Measurements from ENCODE around the gene TNP2. TPM values are rescaled to one million over a fixed set of nuclear protein-coding genes. Genes with fewer than 3 reads are reported as not detected.

Gene TNP2
- total and polyA plus RNA-seq, 8 donors = not detected

- no peak for DNase-seq
- Histone ChIP-seq H3K4me3 (no peak overlapping the region), H3K27ac (no peak overlapping the region), H3K27me3 (peaks cover 0 to 4% (median 0%) of the 10 kb centered on the region in 3 donors), H3K4me1 (peaks cover 0 to 23% (median 14%) of the 10 kb centered on the region in 4 donors), H3K9me3 (no peaks in the 10 kb centered on the region), H3K36me3 (no peaks in the 10 kb centered on the region)
- intact Hi-C loops (cut with DNase I; ENCODE audit: low total_unique reads) = no loop called here
- 93 to 95% (median 94%) methylated on average over 8 of the region's 8 CpGs for WGBS, 5 donors
- TF ChIP-seq POLR2AphosphoS5 (IDR thresholded peaks at IDR 0.05) = no peak
- no peak for TF ChIP-seq EP300 (IDR thresholded peaks at IDR 0.05)
- TF ChIP-seq CTCF (IDR thresholded peaks at IDR 0.05) = no peak
- TF ChIP-seq POLR2A (IDR thresholded peaks at IDR 0.05) = no peak
These were observed 45.3 kb upstream of the TNP2 start for GRCh38 chr16:11314309-11314894.

GRCh38 chr16:11313493-11314308 is 44.6 kb upstream of the TNP2 start:
- Histone ChIP-seq H3K36me3 (no peaks in the 10 kb centered on the region), H3K27me3 (peaks cover 0 to 4% (median 0%) of the 10 kb centered on the region in 3 donors), H3K4me3 (no peak overlapping the region), H3K27ac (no peak overlapping the region), H3K4me1 (peaks cover 0 to 23% (median 14%) of the 10 kb centered on the region in 4 donors), H3K9me3 (no peaks in the 10 kb centered on the region)
- WGBS, 5 donors = 93 to 97% (median 95%) methylated on average over 8 to 9 of the region's 9 CpGs
- TF ChIP-seq EP300 (IDR thresholded peaks at IDR 0.05) = no peak
- no peak for TF ChIP-seq CTCF (IDR thresholded peaks at IDR 0.05)
- no peak for TF ChIP-seq POLR2A (IDR thresholded peaks at IDR 0.05)
- TF ChIP-seq POLR2AphosphoS5 (IDR thresholded peaks at IDR 0.05) = no peak
- intact Hi-C loops (cut with DNase I; ENCODE audit: low total_unique reads) = no loop called here
- no peak for DNase-seq

GRCh38 chr16:11312718-11313492 is 43.8 kb upstream of the TNP2 start:
- TF ChIP-seq EP300 (IDR thresholded peaks at IDR 0.05) = no peak
- 51 to 70% (median 58%) methylated on average over 7 to 8 of the region's 8 CpGs for WGBS, 5 donors
- peaks cover 0 to 4% (median 0%) of the 10 kb centered on the region in 3 donors for H3K27me3 ChIP-seq
- peaks cover 0 to 23% (median 14%) of the 10 kb centered on the region in 4 donors for H3K4me1 ChIP-seq
- no peaks in the 10 kb centered on the region for H3K9me3 ChIP-seq
- H3K4me3 ChIP-seq = no peak overlapping the region
- H3K36me3 ChIP-seq = no peaks in the 10 kb centered on the region
- DNase-seq = peak; percentile 59 to 75
- intact Hi-C loops (cut with DNase I; ENCODE audit: low total_unique reads) = no loop called here
- no peak overlapping the region for H3K27ac ChIP-seq

GRCh38 chr16:11310997-11311561 is 42.0 kb upstream of the TNP2 start:
- DNase-seq = peak in 1 of 2 donors; percentile 62
- 66 to 79% (median 72%) methylated on average over 9 to 10 of the region's 10 CpGs for WGBS, 5 donors
- Histone ChIP-seq H3K9me3 (no peaks in the 10 kb centered on the region), H3K4me1 (peaks cover 0 to 28% (median 14%) of the 10 kb centered on the region in 4 donors), H3K27me3 (peaks cover 0 to 4% (median 0%) of the 10 kb centered on the region in 3 donors), H3K27ac (peak overlapping the region in 1 of 5 donors; percentile 56), H3K36me3 (no peaks in the 10 kb centered on the region), H3K4me3 (no peak overlapping the region)
- intact Hi-C loops (cut with DNase I; ENCODE audit: low total_unique reads) = no loop called here
- no peak for TF ChIP-seq EP300 (IDR thresholded peaks at IDR 0.05)
- TF ChIP-seq POLR2A (IDR thresholded peaks at IDR 0.05) = no peak
- no peak for TF ChIP-seq CTCF (IDR thresholded peaks at IDR 0.05)
- TF ChIP-seq POLR2AphosphoS5 (IDR thresholded peaks at IDR 0.05) = no peak
